ENCODE results near the gene ARVCF.

DNA sequence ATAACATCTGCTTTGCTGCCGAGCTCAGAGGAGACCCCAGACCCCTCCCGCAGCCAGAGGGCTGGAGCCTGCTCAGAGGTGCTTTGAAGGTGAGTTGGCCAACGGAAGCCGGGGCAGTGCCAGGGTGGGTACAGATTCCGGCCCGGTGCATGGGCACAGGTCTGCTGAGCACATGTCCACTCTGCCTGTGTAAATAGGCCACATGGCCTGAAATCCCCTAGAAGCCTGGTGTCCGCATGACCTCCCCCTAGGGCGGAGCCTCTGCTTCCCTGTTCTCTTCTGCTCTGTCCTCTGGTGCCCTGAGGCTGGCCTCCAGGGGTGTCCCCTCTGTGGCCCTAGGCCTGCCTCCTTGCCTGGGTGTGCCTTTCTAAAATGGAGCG, 55.4 kb downstream of the ARVCF start:
- TF ChIP-seq, protein P1, sequence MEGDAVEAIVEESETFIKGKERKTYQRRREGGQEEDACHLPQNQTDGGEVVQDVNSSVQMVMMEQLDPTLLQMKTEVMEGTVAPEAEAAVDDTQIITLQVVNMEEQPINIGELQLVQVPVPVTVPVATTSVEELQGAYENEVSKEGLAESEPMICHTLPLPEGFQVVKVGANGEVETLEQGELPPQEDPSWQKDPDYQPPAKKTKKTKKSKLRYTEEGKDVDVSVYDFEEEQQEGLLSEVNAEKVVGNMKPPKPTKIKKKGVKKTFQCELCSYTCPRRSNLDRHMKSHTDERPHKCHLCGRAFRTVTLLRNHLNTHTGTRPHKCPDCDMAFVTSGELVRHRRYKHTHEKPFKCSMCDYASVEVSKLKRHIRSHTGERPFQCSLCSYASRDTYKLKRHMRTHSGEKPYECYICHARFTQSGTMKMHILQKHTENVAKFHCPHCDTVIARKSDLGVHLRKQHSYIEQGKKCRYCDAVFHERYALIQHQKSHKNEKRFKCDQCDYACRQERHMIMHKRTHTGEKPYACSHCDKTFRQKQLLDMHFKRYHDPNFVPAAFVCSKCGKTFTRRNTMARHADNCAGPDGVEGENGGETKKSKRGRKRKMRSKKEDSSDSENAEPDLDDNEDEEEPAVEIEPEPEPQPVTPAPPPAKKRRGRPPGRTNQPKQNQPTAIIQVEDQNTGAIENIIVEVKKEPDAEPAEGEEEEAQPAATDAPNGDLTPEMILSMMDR (IDR thresholded peaks at IDR 0.05) = no peak
- no peak for TF ChIP-seq POLR2A (IDR thresholded peaks at IDR 0.05)
